Suppressor macrophage (primary cell): ENCODE measurements around the gene TTC1.
"Not testable (repeated sequence)": the region's sequence is repeated elsewhere in the genome, so short reads cannot be mapped to it uniquely, and the experiment has no call there.

Experiments
- DNase-seq, 4 experiments: peaks; one replicate each; pipeline ENCODE4 v3.0.0-alpha.2; 2020 to 2022

TTC1 gene

GRCh38 chr5:160040471-160040835 lies 31.5 kb downstream of the TTC1 start:
- DNase-seq, result no peak

- DNase-seq, result no peak
These were observed 33.7 kb downstream of the TTC1 start for GRCh38 chr5:160042671-160043070.

- DNase-seq, result no peak
These were observed 35.5 kb downstream of the TTC1 start for GRCh38 chr5:160044391-160044804.

- peak; percentile 23 to 68 (median 40) for DNase-seq
These were observed 36.0 kb downstream of the TTC1 start for GRCh38 chr5:160044967-160045366.

- DNase-seq, result no peak
These were observed 38.5 kb downstream of the TTC1 start for GRCh38 chr5:160047423-160047822.

- DNase-seq, result no peak
These were observed 39.2 kb downstream of the TTC1 start for GRCh38 chr5:160048131-160048530.

GRCh38 chr5:160049099-160049498 lies 40.2 kb downstream of the TTC1 start:
- DNase-seq, result no peak

- no peak for DNase-seq
These were observed 45.1 kb downstream of the TTC1 start for GRCh38 chr5:160054047-160054446.

- DNase-seq, result no peak
These were observed 45.9 kb downstream of the TTC1 start for GRCh38 chr5:160054831-160055230.

GRCh38 chr5:160057256-160057655 lies 48.3 kb downstream of the TTC1 start:
- DNase-seq, result no peak

GRCh38 chr5:160060001-160060400 lies 51.1 kb downstream of the TTC1 start:
- no peak for DNase-seq

- DNase-seq, result no peak
These were observed 52.8 kb downstream of the TTC1 start for GRCh38 chr5:160061770-160062169.

- no peak for DNase-seq
These were observed 55.5 kb downstream of the TTC1 start for GRCh38 chr5:160064417-160064810.

- no peak for DNase-seq
These were observed 56.2 kb downstream of the TTC1 start for GRCh38 chr5:160064995-160065614.

- not testable (repeated sequence) for DNase-seq
These were observed 60.2 kb downstream of the TTC1 start for GRCh38 chr5:160069120-160069519.

- DNase-seq, result peak; percentile 17 to 38 (median 26)
These were observed 62.6 kb downstream of the TTC1 start for GRCh38 chr5:160071516-160071915.

- no peak for DNase-seq
These were observed 63.0 kb downstream of the TTC1 start for GRCh38 chr5:160071916-160072315.

- DNase-seq, result no peak
These were observed 66.1 kb downstream of the TTC1 start for GRCh38 chr5:160075073-160075472.

GRCh38 chr5:160076997-160077396 lies 68.1 kb downstream of the TTC1 start:
- no peak for DNase-seq

GRCh38 chr5:160079753-160080152 lies 70.8 kb downstream of the TTC1 start:
- no peak for DNase-seq

- DNase-seq, result no peak
These were observed 72.6 kb downstream of the TTC1 start for GRCh38 chr5:160081495-160081894.

GRCh38 chr5:160082614-160083500 lies 73.9 kb downstream of the TTC1 start:
- DNase-seq, result no peak

- DNase-seq, result no peak
These were observed 74.6 kb downstream of the TTC1 start for GRCh38 chr5:160083501-160083900.

- DNase-seq, result no peak
These were observed 75.2 kb downstream of the TTC1 start for GRCh38 chr5:160084144-160084543.
